GM21528 (cell line): ENCODE data around the gene FBXL3.

Experiments
- ATAC-seq: cut with Tn5 transposase; IDR thresholded peaks from one replicate; pipeline ENCODE4 v1.9.1; 2021; ENCODE audit warnings: mild to moderate bottlenecking, moderate library complexity; ENCODE audit not compliant: unreplicated experiment, low FRiP score

FBXL3 gene

DNA sequence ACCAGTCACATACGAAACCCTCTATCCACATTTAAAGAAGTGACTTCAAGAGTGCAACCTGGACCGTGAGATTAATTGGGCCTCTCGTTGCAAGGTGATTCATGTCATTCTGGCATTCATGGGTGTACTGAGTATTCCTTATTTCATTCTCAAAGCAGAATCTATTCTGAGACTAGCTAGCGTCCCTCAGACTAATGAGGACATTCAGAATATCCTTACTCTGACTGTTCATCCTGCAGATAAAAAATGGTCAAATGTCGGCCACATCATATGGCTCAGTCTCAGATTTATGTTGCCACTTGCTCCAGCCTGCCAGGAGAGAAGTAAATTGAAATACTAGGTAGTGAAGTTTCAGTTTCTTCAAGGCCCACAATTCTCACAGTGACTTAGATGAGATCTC is 71.3 kb downstream of the FBXL3 start:
- ATAC-seq = no peak
